GM23338 (cell line): ENCODE results near the gene CFAP100. TPM values are rescaled to one million over a fixed set of nuclear protein-coding genes. Genes with fewer than 3 reads are reported as not detected.

Experiments used
- ATAC-seq: fragments of 200-7000 bp; cut with Tn5 transposase; 3 replicates; pipeline ENCODE4 v1.9.1; 2020
- DNase-seq: peaks from one replicate; pipeline ENCODE4 v3.0.0-alpha.2; 2015; ENCODE audit warnings: low spot score
- H2AFZ ChIP-seq: fragments of 200-600 bp; sonication (generic); 2 replicates; pipeline ENCODE4 v1.8.0; 2016; ENCODE audit warnings: antibody characterized with exemption, mild to moderate bottlenecking, moderate library complexity
- H3F3A ChIP-seq: fragments of 200-600 bp; sonication (generic); replicated peaks from 2 replicates; pipeline ENCODE4 v1.8.0; 2017; ENCODE audit warnings: antibody characterized with exemption, mixed run types, low read depth
- H3K27ac ChIP-seq: fragments of 200-600 bp; sonication (generic); 2 replicates; pipeline ENCODE4 v1.6.1; 2016; ENCODE audit warnings: low read depth
- H3K27me3 ChIP-seq: fragments of 200-600 bp; sonication (generic); 2 replicates; pipeline ENCODE4 v1.8.0; 2016; ENCODE audit warnings: mild to moderate bottlenecking, mixed run types, moderate library complexity; ENCODE audit not compliant: insufficient read depth
- H3K36me3 ChIP-seq: fragments of 200-600 bp; sonication (generic); 2 replicates; pipeline ENCODE4 v1.8.0; 2016; ENCODE audit warnings: mild to moderate bottlenecking; ENCODE audit not compliant: insufficient read depth
- H3K4me1 ChIP-seq: fragments of 200-600 bp; sonication (generic); 2 replicates; pipeline ENCODE4 v1.8.0; 2016; ENCODE audit warnings: mild to moderate bottlenecking, moderate library complexity; ENCODE audit not compliant: insufficient read depth
- H3K4me2 ChIP-seq: fragments of 200-600 bp; sonication (generic); 2 replicates; pipeline ENCODE4 v1.7.1; 2017; ENCODE audit warnings: mixed run types
- H3K4me3 ChIP-seq: fragments of 200-600 bp; sonication (generic); 2 replicates; pipeline ENCODE4 v1.6.1; 2016; ENCODE audit warnings: mixed run types
- H3K79me2 ChIP-seq: fragments of 200-600 bp; sonication (generic); replicated peaks from 2 replicates; pipeline ENCODE4 v1.8.0; 2017; ENCODE audit warnings: mild to moderate bottlenecking; ENCODE audit not compliant: insufficient read depth
- H3K9me2 ChIP-seq: fragments of 200-600 bp; sonication (generic); 2 replicates; pipeline ENCODE4 v1.8.0; 2017; ENCODE audit not compliant: insufficient read depth
- H4K20me1 ChIP-seq: fragments of 200-600 bp; sonication (generic); replicated peaks from 2 replicates; pipeline ENCODE4 v1.8.0; 2017; ENCODE audit warnings: mild to moderate bottlenecking; ENCODE audit not compliant: insufficient read depth
- H3K27ac Mint-ChIP-seq: 2 replicates; pipeline ENCODE4 v1.8.0; 2020; ENCODE audit warnings: inconsistent platforms, mild to moderate bottlenecking, moderate library complexity, mixed read lengths
- H3K27me3 Mint-ChIP-seq: 3 replicates; pipeline ENCODE4 v1.8.0; 2022; ENCODE audit warnings: low read depth, mild to moderate bottlenecking, moderate library complexity, mixed read lengths, inconsistent platforms; ENCODE audit not compliant: insufficient read depth, poor library complexity
- H3K36me3 Mint-ChIP-seq: 3 replicates; pipeline ENCODE4 v1.8.0; 2021; ENCODE audit warnings: low read depth, mild to moderate bottlenecking, inconsistent platforms, moderate library complexity, mixed read lengths
- H3K4me1 Mint-ChIP-seq: 3 replicates; pipeline ENCODE4 v1.8.0; 2020; ENCODE audit warnings: mild to moderate bottlenecking, inconsistent platforms, mixed read lengths
- H3K4me3 Mint-ChIP-seq: 3 replicates; pipeline ENCODE4 v1.8.0; 2021; ENCODE audit warnings: moderate library complexity, mild to moderate bottlenecking, inconsistent platforms, mixed read lengths
- H3K9me3 Mint-ChIP-seq: 3 replicates; pipeline ENCODE4 v1.8.0; 2020; ENCODE audit warnings: moderate library complexity, mild to moderate bottlenecking, inconsistent platforms, mixed read lengths
- ETS1 ChIP-seq: IDR thresholded peaks from 2 replicates; pipeline ENCODE4 v1.6.1; 2016; ENCODE audit warnings: antibody characterized with exemption
- REST ChIP-seq: IDR thresholded peaks from one replicate; pipeline ENCODE4 v1.6.1; 2018; ENCODE audit warnings: antibody characterized with exemption; ENCODE audit not compliant: unreplicated experiment
- polyA plus RNA-seq: library from polyadenylated mRNA; unstranded; fragments of >200 nt; fragmentation: Nextera tagmentation; extraction: Ambion mirVana; gene quantifications from 2 replicates; pipeline ENCODE4 v1.2.1, GENCODE V29; 2016
- total RNA-seq: library from RNA; depleted of rRNA; stranded (reverse); fragments of >200 nt; shearing (Covaris generic); gene quantifications from 2 replicates; pipeline ENCODE4 v1.2.3, GENCODE V29; 2014
- TF ChIP-seq, protein P1 (sequence below): fragments of 250-450 bp; sonication (Bioruptor Pico); IDR thresholded peaks from 2 replicates; pipeline ENCODE4 v1.5.0; 2020; ENCODE audit warnings: mild to moderate bottlenecking, moderate library complexity

The CFAP100 gene
- total and polyA plus RNA-seq, 2 experiments from 2014 or later: 0.07 TPM; not detected in 1

DNA sequence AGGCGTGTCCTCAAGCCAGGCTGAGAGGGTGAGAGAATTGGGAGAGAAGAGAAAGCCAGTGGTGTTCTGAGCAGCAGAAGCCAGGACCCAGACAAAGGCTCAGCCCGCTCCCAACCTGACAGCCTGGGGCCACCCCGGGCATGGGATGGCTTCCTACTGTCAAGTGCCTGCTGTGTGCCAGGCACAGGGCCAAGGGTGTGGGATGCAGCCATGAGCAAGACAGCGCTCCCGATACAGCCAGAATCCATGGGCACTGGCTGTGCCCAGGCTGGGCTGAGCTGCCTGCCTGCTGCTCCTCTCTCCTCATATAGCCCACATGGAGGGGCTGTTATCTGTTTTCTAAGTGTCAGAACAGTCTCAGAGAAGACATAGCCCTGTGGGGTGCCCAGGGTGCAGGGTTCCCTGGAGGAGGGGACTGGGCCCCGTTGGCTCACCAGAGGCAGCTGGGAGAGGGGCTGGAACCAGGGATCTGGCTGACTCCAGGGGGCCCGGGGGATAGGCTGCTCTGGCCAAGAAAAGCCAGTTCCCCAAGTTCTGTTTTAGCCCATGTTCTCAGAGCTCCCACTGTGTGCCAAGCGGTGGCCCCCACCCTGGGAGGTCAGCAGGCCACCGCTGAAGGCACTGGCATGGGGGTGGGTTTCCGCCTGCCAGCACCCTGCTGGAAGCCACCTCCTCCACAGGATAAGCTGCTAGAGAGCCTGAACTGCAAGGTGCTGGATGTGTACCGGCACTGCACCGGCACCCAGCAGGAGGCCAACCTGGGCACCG, 39.0 kb downstream of the CFAP100 start (continued):
- TF ChIP-seq REST: no peak
- no peak for TF ChIP-seq ETS1

DNA sequence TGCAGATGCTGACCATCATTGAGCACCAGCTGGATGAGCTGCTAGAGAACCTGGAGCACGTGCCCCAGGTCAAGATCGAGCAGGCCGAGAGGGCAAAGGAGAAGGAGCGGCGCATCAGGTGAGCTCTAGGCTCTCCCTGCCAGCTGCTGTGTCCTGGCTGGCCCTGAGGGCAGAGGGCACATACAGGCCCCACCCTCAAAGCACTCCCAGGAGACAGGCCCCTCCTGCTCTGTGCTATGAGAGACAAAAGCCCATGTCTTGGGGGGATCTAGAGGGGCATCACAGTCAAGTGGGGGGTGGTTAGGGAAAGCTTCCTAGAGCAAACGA, 39.5 kb downstream of the CFAP100 start:
- H3K27ac Mint-ChIP-seq: no peak overlapping the region
- ATAC-seq (no peak), DNase-seq (no peak)
- H3K4me1 Mint-ChIP-seq: peaks cover 8% of the 10 kb centered on the region; the same call in 2 of the 3 replicates
- H3K4me1 ChIP-seq: no peaks in the 10 kb centered on the region
- peaks cover 21% of the 10 kb centered on the region for H3K36me3 Mint-ChIP-seq
- H2AFZ ChIP-seq: no peak overlapping the region
- TF ChIP-seq, protein P1, sequence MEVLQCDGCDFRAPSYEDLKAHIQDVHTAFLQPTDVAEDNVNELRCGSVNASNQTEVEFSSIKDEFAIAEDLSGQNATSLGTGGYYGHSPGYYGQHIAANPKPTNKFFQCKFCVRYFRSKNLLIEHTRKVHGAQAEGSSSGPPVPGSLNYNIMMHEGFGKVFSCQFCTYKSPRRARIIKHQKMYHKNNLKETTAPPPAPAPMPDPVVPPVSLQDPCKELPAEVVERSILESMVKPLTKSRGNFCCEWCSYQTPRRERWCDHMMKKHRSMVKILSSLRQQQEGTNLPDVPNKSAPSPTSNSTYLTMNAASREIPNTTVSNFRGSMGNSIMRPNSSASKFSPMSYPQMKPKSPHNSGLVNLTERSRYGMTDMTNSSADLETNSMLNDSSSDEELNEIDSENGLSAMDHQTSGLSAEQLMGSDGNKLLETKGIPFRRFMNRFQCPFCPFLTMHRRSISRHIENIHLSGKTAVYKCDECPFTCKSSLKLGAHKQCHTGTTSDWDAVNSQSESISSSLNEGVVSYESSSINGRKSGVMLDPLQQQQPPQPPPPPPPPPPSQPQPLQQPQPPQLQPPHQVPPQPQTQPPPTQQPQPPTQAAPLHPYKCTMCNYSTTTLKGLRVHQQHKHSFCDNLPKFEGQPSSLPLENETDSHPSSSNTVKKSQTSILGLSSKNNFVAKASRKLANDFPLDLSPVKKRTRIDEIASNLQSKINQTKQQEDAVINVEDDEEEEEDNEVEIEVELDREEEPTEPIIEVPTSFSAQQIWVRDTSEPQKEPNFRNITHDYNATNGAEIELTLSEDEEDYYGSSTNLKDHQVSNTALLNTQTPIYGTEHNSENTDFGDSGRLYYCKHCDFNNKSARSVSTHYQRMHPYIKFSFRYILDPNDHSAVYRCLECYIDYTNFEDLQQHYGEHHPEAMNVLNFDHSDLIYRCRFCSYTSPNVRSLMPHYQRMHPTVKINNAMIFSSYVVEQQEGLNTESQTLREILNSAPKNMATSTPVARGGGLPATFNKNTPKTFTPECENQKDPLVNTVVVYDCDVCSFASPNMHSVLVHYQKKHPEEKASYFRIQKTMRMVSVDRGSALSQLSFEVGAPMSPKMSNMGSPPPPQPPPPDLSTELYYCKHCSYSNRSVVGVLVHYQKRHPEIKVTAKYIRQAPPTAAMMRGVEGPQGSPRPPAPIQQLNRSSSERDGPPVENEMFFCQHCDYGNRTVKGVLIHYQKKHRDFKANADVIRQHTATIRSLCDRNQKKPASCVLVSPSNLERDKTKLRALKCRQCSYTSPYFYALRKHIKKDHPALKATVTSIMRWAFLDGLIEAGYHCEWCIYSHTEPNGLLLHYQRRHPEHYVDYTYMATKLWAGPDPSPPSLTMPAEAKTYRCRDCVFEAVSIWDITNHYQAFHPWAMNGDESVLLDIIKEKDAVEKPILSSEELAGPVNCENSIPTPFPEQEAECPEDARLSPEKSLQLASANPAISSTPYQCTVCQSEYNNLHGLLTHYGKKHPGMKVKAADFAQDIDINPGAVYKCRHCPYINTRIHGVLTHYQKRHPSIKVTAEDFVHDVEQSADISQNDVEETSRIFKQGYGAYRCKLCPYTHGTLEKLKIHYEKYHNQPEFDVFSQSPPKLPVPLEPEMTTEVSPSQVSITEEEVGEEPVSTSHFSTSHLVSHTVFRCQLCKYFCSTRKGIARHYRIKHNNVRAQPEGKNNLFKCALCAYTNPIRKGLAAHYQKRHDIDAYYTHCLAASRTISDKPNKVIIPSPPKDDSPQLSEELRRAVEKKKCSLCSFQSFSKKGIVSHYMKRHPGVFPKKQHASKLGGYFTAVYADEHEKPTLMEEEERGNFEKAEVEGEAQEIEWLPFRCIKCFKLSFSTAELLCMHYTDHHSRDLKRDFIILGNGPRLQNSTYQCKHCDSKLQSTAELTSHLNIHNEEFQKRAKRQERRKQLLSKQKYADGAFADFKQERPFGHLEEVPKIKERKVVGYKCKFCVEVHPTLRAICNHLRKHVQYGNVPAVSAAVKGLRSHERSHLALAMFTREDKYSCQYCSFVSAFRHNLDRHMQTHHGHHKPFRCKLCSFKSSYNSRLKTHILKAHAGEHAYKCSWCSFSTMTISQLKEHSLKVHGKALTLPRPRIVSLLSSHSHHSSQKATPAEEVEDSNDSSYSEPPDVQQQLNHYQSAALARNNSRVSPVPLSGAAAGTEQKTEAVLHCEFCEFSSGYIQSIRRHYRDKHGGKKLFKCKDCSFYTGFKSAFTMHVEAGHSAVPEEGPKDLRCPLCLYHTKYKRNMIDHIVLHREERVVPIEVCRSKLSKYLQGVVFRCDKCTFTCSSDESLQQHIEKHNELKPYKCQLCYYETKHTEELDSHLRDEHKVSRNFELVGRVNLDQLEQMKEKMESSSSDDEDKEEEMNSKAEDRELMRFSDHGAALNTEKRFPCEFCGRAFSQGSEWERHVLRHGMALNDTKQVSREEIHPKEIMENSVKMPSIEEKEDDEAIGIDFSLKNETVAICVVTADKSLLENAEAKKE (CRISPR knock-in tag): no peak
- H3K27me3 Mint-ChIP-seq: peaks cover 3% of the 10 kb centered on the region
- no peaks in the 10 kb centered on the region for H4K20me1 ChIP-seq
- H3K27me3 ChIP-seq: no peaks in the 10 kb centered on the region
- H3K4me3 Mint-ChIP-seq: no peak overlapping the region
- H3K4me3 ChIP-seq: no peak overlapping the region
- no peaks in the 10 kb centered on the region for H3K79me2 ChIP-seq
- H3K9me3 Mint-ChIP-seq: no peaks in the 10 kb centered on the region
- H3K36me3 ChIP-seq: no peaks in the 10 kb centered on the region
- H3K9me2 ChIP-seq: no peaks in the 10 kb centered on the region
- no peaks in the 10 kb centered on the region for H3F3A ChIP-seq
- no peak overlapping the region for H3K27ac ChIP-seq
- no peak overlapping the region for H3K4me2 ChIP-seq
